Keratinocyte (primary cell): ENCODE measurements around the gene PTPN2. TPM values are rescaled to one million over a fixed set of nuclear protein-coding genes. Genes with fewer than 3 reads are reported as not detected.

Source experiments
- DNase-seq: peaks from one replicate; pipeline ENCODE4 v3.0.0-alpha.2; 2011; ENCODE audit warnings: low read depth, missing footprints, low spot score
- FAIRE-seq: peaks from 2 replicates; lab custom pipeline; 2011; peaks lifted over from hg19 to GRCh38; lab: Jason Lieb, UNC
- H2AFZ ChIP-seq: 2 replicates; pipeline ENCODE4 v1.6.0; 2012; ENCODE audit warnings: low read length, control low read depth, inconsistent platforms; ENCODE audit not compliant: control insufficient read depth
- H3K27ac ChIP-seq: 2 replicates; pipeline ENCODE4 v1.5.1; 2011; ENCODE audit warnings: low read length; ENCODE audit not compliant: control insufficient read depth, insufficient read depth
- H3K27me3 ChIP-seq: 3 replicates; pipeline ENCODE4 v1.6.0; 2011; ENCODE audit warnings: low read length; ENCODE audit not compliant: control insufficient read depth, insufficient read depth; ENCODE audit errors: extremely low read depth
- H3K36me3 ChIP-seq, 2 experiments: 2 replicates in 1 of 2; 3 replicates in 1 of 2; pipeline ENCODE4 v1.5.1; 2011; ENCODE audit warnings: low read length in 2 of 2, mild to moderate bottlenecking in 1 of 2; ENCODE audit not compliant: control insufficient read depth in 2 of 2, insufficient read depth in 2 of 2; ENCODE audit errors: extremely low read depth in 1 of 2
- H3K4me1 ChIP-seq: 3 replicates; pipeline ENCODE4 v1.5.1; 2011; ENCODE audit warnings: low read length; ENCODE audit not compliant: control insufficient read depth, insufficient read depth; ENCODE audit errors: extremely low read depth
- H3K4me2 ChIP-seq: 3 replicates; pipeline ENCODE4 v1.6.0; 2011; ENCODE audit warnings: low read depth, low read length; ENCODE audit not compliant: control insufficient read depth, insufficient read depth; ENCODE audit errors: extremely low read depth
- H3K4me3 ChIP-seq, 3 experiments: fragments of 200-600 bp in 1 of 3; sonication (generic) in 1 of 3; 2 replicates in 2 of 3; 3 replicates in 1 of 3; pipeline ENCODE4 v1.5.1; 2011 to 2016; ENCODE audit warnings: low read length in 3 of 3, mild to moderate bottlenecking in 3 of 3, control low read depth in 2 of 3, inconsistent platforms in 1 of 3, low read depth in 1 of 3, mixed read lengths in 1 of 3, mixed run types in 1 of 3, moderate library complexity in 1 of 3; ENCODE audit not compliant: control insufficient read depth in 2 of 3, insufficient read depth in 2 of 3; ENCODE audit errors: extremely low read depth in 1 of 3
- H3K79me2 ChIP-seq: 2 replicates; pipeline ENCODE4 v1.6.0; 2012; ENCODE audit warnings: low read length; ENCODE audit not compliant: control insufficient read depth, insufficient read depth
- H3K9ac ChIP-seq: 3 replicates; pipeline ENCODE4 v1.6.0; 2011; ENCODE audit warnings: low read length; ENCODE audit not compliant: control insufficient read depth, insufficient read depth; ENCODE audit errors: extremely low read depth
- H3K9me1 ChIP-seq: 3 replicates; pipeline ENCODE4 v1.6.0; 2011; ENCODE audit warnings: low read length; ENCODE audit not compliant: control insufficient read depth, insufficient read depth; ENCODE audit errors: extremely low read depth
- H3K9me3 ChIP-seq: 2 replicates; pipeline ENCODE4 v1.5.1; 2012; ENCODE audit warnings: low read depth, low read length; ENCODE audit not compliant: control insufficient read depth
- H4K20me1 ChIP-seq: 3 replicates; pipeline ENCODE4 v1.6.0; 2011; ENCODE audit warnings: low read length; ENCODE audit not compliant: control insufficient read depth, insufficient read depth; ENCODE audit errors: extremely low read depth
- EZH2 ChIP-seq: IDR thresholded peaks from one replicate; pipeline ENCODE4 v1.6.1; 2012; ENCODE audit warnings: inconsistent platforms, mild to moderate bottlenecking, low read length, moderate library complexity
- dilution Hi-C: fragments of 300-500 bp; cut with MboI; formaldehyde crosslinking; loops from one replicate; pipeline ENCODE4 v1.7.0; 2020; ENCODE audit warnings: low sequenced_read_pairs; ENCODE audit not compliant: extremely low pct_ligation_motif_present
- polyA plus RNA-seq, 5 experiments: library from polyadenylated mRNA; depleted of rRNA in 3 of 5; stranded (reverse) in 3 of 5; stranded (forward) in 1 of 5; unstranded in 1 of 5; fragments of >200 nt; gene quantifications; 1 replicate in 1 of 5; 2 replicates in 3 of 5; 3 replicates in 1 of 5; pipeline versions ENCODE4 v1.2.1 to v1.2.3, GENCODE V29; 2011 to 2012; ENCODE audit warnings: missing spikeins in 2 of 5, low read depth in 1 of 5, low replicate concordance in 1 of 5
- TF ChIP-seq, protein P1 (sequence below), 3 experiments: IDR thresholded peaks in 1 of 3; conservative IDR thresholded peaks in 1 of 3; optimal IDR thresholded peaks in 1 of 3; 2 replicates in 2 of 3; 3 replicates in 1 of 3; pipeline versions ENCODE3 to v1.5.1; 2011; ENCODE audit warnings: low read length in 3 of 3, mild to moderate bottlenecking in 3 of 3, moderate library complexity in 2 of 3, control low read depth in 1 of 3, inconsistent platforms in 1 of 3; ENCODE audit not compliant: insufficient read depth in 2 of 3; ENCODE audit errors: extremely low read depth in 1 of 3

PTPN2 gene
- polyA plus RNA-seq, 1 donor (not counting 4 experiments of a cell fraction or from before 2014, with no cell fraction given): 39.9 TPM

DNA sequence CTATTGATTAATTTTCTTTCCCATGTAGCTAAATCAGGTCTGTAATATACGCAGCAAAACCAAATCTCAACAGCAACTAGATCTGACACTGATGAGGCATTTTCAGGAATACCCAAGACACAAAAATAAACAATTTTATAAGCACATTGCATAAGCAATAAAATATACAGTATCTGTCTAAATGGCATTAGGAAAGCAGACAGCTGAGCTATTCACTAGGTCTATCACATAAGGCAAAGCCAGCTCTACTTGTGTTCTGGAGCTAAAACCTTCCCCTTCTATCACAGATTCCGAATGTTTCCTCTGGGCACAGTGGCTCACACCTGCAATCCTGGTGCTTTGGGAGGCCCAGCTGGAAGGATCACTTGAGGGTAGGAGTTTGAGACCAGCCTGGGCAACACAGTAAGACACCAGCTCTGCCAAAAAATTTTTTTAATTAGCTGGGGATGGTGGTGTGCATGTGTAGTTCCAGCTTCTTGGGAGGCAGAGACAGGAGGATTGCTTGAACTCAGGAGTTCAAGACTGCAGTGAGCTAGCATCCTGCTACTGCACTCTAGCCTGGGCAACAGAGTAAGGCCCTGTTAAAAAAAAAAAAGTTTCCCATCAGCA is 21.1 kb downstream of the PTPN2 start:
- Histone ChIP-seq H3K27ac (peak overlapping the region; percentile 37), H3K9me3 (no peaks in the 10 kb centered on the region), H2AFZ (no peak overlapping the region), H3K27me3 (no peaks in the 10 kb centered on the region), H3K4me3 (no peak overlapping the region), H3K9me1 (no peaks in the 10 kb centered on the region), H3K79me2 (peaks cover 78% of the 10 kb centered on the region), H3K4me1 (peaks cover 11% of the 10 kb centered on the region), H3K36me3 (no peaks in the 10 kb centered on the region), H3K9ac (no peak overlapping the region), H3K4me2 (peak overlapping the region; percentile 35), H4K20me1 (no peaks in the 10 kb centered on the region)
- TF ChIP-seq EZH2: no peak
- TF ChIP-seq, protein P1, sequence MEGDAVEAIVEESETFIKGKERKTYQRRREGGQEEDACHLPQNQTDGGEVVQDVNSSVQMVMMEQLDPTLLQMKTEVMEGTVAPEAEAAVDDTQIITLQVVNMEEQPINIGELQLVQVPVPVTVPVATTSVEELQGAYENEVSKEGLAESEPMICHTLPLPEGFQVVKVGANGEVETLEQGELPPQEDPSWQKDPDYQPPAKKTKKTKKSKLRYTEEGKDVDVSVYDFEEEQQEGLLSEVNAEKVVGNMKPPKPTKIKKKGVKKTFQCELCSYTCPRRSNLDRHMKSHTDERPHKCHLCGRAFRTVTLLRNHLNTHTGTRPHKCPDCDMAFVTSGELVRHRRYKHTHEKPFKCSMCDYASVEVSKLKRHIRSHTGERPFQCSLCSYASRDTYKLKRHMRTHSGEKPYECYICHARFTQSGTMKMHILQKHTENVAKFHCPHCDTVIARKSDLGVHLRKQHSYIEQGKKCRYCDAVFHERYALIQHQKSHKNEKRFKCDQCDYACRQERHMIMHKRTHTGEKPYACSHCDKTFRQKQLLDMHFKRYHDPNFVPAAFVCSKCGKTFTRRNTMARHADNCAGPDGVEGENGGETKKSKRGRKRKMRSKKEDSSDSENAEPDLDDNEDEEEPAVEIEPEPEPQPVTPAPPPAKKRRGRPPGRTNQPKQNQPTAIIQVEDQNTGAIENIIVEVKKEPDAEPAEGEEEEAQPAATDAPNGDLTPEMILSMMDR (optimal IDR thresholded peaks at IDR 0.05 in 1 of 3, IDR thresholded peaks at IDR 0.05 in 1 of 3, conservative IDR thresholded peaks at IDR 0.05 in 1 of 3; ENCODE audit: extremely low read depth in 1 of 3, insufficient read depth in 2 of 3, low read length in 3 of 3): no peak
- DNase-seq (no peak), FAIRE-seq (no peak)
- dilution Hi-C loops: no loop called here

DNA sequence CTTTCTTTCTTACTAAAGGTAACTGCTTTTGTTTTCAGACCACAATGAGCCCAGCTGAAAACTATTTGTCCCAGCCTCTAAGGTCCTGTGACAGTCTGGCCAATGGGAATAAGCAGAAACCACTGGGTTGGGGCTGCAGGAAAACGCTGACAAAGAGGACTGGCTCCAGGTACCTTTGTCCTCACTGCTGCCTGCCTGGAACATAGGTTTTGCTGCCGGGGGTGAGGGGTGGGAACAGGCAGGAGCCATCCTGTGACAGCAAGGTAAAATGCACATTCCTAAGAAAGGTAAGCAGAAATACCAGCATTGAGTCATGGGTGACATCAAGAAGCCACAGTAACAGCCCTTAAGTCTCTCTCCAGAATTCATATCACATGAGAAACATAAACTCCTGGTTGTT is 21.6 kb downstream of the PTPN2 start:
- TF ChIP-seq, protein P1 (optimal IDR thresholded peaks at IDR 0.05 in 1 of 3, IDR thresholded peaks at IDR 0.05 in 1 of 3, conservative IDR thresholded peaks at IDR 0.05 in 1 of 3; ENCODE audit: extremely low read depth in 1 of 3, insufficient read depth in 2 of 3, low read length in 3 of 3): no peak
- no peak for TF ChIP-seq EZH2
- no peaks in the 10 kb centered on the region for H4K20me1 ChIP-seq
- peaks cover 11% of the 10 kb centered on the region for H3K4me1 ChIP-seq
- no peak overlapping the region for H3K9ac ChIP-seq
- dilution Hi-C loops: no loop called here
- H3K79me2 ChIP-seq: peaks cover 73% of the 10 kb centered on the region
- no peaks in the 10 kb centered on the region for H3K9me3 ChIP-seq
- H3K4me3 ChIP-seq: no peak overlapping the region
- peak; percentile 66 for FAIRE-seq
- peak overlapping the region; percentile 35 for H3K4me2 ChIP-seq
- H2AFZ ChIP-seq: no peak overlapping the region
- no peaks in the 10 kb centered on the region for H3K36me3 ChIP-seq
- H3K9me1 ChIP-seq: no peaks in the 10 kb centered on the region
- H3K27ac ChIP-seq: peak overlapping the region; percentile 37
- H3K27me3 ChIP-seq: no peaks in the 10 kb centered on the region
- peak; percentile 44 for DNase-seq
